ENCODE data around the gene IGFLR1.

IGFLR1 gene

DNA sequence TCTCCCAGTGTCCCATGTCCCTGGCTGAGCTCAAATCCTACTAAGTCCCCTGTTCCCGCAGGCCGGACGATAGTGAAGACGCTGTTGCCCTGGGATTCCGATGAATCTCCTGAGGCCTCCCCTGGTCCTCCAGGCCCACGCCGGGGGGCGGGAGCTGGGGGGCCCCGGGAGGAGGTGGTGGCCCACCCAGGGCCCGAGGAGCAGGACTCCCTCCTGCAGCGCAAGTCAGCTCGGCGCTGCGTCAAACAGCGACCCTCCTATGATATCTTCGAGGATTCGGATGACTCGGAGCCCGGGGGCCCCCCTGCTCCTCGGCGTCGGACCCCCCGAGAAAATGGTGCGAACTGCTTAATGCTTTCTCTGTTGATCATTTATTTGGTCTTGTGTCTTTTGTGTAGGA, 18.6 kb downstream of the IGFLR1 start:
- DNase-seq, result no peak

DNA sequence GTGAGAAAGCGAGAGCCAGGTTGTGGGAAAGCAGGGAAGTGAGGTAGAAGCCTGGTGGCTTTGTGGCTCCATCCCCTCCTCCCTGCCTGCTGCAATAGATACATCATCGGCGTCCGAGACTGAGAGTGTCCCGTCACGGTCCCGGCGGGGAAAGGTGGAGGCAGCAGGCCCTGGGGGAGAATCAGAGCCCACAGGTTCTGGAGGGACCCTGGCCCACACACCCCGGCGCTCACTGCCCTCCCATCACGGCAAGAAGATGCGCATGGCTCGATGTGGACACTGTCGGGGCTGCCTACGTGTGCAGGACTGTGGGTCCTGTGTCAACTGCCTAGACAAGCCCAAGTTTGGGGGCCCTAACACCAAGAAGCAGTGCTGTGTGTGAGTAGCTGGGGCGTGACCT, 19.4 kb downstream of the IGFLR1 start:
- no peak for DNase-seq

DNA sequence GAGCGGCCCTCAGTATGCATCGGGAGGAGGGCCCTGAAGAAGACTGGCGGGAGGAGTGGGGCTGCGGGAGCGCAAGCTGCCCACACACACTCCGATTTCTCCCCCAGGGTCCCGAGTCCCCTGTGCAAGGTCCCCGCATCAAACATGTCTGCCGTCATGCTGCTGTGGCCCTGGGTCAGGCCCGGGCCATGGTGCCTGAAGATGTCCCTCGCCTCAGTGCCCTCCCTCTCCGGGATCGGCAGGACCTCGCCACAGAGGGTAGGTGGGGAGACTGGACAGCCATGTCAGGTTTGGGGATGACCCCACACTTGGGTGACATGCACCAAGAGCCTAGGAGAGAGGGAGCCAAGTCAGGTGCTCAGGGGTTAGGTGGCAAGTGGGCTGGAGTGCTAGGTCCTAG, 19.8 kb downstream of the IGFLR1 start:
- no peak for DNase-seq

DNA sequence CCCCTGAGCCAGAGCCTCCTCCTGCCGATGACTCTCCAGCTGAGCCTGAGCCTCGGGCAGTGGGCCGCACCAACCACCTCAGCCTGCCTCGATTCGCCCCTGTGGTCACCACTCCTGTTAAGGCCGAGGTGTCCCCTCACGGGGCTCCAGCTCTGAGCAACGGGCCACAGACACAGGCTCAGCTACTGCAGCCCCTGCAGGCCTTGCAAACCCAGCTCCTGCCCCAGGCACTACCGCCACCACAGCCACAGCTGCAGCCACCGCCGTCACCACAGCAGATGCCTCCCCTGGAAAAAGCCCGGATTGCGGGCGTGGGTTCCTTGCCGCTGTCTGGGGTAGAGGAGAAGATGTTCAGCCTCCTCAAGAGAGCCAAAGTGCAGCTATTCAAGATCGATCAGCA, 20.9 kb downstream of the IGFLR1 start:
- DNase-seq, result no peak

DNA sequence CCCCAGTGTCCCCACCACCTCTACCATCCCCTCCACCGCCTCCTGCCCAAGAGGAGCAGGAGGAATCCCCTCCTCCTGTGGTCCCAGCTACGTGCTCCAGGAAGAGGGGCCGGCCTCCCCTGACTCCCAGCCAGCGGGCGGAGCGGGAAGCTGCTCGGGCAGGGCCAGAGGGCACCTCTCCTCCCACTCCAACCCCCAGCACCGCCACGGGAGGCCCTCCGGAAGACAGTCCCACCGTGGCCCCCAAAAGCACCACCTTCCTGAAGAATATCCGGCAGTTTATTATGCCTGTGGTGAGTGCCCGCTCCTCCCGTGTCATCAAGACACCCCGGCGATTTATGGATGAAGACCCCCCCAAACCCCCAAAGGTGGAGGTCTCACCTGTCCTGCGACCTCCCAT, 21.6 kb downstream of the IGFLR1 start:
- DNase-seq, result no peak

DNA sequence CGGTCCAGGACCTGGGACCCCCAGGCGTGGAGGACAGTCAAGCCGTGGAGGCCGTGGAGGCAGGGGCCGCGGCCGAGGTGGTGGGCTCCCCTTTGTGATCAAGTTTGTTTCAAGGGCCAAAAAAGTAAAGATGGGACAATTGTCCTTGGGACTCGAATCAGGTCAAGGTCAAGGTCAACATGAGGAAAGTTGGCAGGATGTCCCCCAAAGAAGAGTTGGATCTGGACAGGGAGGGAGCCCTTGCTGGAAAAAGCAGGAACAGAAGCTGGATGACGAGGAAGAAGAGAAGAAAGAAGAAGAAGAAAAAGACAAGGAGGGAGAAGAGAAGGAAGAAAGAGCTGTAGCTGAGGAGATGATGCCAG, 22.1 kb downstream of the IGFLR1 start:
- no peak for DNase-seq

DNA sequence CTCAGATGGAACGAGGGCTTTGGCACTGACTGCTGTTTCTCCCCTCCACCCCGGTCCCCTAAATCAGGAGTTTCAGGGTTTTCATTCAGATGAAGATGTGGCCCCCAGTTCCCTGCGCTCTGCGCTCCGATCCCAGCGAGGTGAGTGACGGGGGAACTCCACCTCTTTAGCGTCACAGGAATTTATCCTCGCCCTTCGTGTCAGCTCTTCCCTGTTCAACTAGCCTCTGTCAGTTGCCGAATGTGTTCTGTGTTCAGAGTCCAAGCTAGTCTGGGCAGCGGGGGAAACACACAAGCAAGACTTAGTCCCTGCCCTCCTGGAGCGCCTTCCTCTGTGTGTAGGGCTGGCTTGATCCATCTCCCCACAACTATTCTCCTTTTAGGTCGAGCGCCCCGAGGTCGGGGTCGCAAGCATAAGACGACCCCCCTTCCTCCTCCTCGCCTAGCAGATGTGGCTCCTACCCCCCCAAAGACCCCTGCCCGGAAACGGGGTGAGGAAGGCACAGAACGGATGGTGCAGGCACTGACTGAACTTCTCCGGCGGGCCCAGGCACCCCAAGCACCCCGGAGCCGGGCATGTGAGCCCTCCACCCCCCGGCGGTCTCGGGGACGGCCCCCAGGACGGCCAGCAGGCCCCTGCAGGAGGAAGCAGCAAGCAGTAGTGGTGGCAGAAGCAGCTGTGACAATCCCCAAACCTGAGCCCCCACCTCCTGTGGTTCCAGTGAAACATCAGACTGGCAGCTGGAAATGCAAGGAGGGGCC, 22.7 kb downstream of the IGFLR1 start:
- no peak for DNase-seq

DNA sequence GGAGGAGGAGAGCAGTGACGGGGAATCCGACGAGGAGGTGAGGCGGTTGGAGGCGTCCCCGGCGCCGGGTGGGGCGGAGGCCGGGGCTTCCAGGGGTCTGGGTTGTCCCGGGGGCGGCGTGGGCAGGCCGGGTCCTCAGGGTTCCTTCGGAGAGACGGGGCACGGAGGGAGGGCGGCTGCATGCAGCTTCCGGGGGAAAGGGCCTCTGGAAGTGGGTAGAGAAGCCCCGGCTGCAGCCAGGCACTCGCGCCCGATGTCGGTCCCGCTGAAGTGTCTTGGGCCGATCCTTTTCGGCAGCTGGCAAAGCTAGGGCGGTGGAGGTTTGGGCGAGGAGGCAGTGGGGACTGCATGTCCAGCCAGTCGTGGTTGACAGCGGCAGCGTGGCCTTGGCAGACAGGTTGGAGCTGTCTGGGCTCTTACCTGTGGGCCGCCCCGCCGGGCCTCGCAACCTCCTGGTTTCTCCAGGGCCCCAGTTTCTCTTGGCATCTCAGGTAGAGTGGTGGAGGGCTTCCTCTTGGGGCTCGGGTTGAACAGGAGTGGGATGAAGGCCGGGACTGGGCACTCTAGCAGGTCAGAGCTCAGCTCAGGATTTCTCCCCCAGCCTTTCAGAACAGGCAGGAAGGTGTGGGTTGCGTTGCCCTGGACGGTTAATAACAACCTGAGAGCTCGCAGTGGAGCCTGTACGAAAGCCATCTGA, 23.8 kb downstream of the IGFLR1 start:
- DNase-seq, result peak in 4 of 5 experiments; percentile 19 to 68 (median 39)

DNA sequence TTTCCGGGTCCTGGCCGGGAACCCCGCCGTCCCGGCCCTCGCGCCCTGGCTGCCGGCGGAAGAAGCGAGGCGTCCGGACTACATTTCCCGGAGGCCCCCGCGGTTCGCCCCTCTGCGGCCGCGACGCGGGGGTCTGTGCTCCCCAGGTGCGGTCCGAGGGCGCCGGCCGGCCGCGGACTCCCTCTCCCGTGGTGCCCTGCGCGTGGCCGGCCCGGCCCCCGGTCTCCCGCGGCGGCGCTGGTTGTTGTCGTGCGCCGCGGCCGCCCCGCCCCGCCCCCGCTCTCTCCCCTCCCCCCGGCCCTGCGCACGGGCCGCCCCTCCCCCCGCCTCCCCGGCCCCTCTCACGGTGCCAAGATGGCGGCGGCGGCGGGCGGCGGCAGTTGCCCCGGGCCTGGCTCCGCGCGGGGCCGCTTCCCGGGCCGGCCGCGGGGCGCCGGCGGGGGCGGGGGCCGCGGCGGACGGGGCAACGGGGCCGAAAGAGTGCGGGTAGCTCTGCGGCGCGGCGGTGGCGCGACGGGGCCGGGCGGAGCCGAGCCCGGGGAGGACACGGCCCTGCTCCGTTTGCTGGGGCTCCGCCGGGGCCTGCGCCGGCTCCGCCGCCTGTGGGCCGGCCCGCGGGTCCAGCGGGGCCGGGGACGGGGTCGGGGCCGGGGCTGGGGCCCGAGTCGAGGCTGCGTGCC, 24.4 kb downstream of the IGFLR1 start, which contains the start of gene KMT2B:
Gene KMT2B (plus strand): TSS at position 339 of the 680 bp plus-strand sequence. CDS start 16 bp downstream, at position 355.
- no peak for DNase-seq

DNA sequence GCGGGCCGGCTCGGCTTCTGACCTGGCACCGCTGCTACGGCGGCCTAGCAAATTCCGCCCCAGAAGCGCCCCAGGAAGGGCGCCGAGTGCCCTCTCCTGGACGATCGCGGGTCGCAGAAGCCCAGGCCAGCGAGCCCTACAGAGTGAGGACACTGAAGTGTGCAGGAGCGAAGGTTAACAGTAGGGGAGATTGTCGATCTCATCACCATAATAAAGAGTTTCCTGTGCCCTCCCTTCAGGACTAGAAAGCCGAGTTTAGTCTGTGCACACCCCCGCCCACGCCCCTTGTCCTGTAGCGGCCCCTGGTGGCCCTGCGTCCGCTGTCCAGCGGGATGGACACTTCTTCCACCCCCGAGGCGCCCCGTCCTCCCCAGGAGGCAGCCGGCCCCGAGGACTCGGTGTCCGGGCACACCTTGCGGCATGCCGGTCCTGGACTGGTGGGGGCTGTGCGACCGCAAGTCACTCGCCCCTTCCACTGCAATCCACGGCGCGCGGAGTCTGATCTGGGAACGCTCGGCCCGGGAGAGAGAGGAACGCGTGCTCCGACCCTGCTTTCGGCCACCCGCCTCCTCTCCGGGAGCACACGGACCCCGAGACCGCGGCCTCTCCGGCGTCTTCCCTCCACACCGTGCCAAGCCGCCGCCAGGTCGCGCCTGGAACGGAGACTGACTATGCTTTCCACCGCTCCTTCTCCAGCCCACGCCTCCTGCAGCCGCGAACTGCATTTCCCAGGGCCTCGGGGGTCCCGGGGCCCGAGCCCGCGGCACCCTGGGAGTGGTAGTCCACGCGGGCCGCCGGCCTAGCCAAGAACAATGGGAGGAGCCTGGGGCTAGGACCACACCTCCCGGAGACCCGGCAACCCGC, 25.2 kb downstream of the IGFLR1 start:
- DNase-seq, result peak; percentile 92 to 99 (median 97)

DNA sequence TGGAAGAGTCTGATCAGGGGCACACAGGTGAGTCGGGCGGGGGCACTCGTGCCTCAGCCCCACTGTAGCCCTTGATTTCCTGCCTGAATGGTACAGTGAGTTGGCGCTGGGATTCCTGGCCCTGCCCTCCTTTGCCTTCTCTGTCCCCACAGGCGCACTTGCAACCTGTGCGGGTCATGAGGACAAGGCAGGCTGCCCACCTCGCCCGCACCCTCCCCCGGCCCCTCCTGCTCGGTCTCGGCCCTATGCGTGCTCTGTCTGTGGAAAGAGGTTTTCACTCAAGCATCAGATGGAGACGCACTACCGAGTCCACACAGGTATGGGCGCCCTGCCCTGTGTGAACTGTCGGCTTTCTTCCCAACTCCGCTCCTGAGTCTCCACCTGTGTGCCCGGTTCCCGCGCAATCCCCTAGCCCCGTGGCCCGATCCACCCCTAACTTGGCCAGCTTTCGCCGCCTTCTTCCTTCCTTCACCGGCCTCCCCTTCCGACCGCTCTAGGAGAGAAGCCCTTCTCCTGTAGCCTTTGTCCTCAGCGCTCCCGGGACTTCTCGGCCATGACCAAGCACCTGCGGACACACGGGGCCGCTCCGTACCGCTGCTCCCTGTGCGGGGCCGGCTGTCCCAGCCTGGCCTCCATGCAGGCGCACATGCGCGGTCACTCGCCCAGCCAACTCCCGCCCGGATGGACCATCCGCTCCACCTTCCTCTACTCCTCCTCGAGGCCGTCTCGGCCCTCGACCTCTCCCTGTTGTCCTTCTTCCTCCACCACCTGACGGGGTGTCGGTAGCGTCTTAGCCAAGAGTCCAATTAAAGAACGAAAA, 26.1 kb downstream of the IGFLR1 start:
- DNase-seq, result peak in 1 of 5 experiments; percentile 35

DNA sequence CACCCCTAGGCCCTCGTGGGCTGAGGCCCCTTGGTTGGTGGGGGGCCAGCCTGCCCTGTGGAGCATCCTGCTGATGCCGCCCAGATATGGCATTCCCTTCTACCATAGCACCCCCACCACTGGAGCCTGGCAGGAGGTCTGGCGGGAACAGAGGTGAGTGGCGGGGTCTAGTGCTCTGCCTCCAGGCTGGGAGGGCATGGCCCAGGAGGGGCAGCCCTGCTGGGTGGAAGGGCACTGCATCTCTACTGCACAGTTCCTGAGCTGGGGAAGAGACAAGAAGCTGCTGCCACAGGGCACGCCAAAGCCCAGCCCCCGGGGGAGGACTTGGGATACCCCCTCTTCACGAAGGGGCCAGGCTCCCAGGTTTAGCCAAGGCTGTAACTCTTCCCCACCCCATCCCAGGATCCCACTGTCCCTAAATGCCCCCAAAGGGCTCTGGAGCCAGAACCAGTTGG, 26.9 kb downstream of the IGFLR1 start:
- DNase-seq, result no peak

DNA sequence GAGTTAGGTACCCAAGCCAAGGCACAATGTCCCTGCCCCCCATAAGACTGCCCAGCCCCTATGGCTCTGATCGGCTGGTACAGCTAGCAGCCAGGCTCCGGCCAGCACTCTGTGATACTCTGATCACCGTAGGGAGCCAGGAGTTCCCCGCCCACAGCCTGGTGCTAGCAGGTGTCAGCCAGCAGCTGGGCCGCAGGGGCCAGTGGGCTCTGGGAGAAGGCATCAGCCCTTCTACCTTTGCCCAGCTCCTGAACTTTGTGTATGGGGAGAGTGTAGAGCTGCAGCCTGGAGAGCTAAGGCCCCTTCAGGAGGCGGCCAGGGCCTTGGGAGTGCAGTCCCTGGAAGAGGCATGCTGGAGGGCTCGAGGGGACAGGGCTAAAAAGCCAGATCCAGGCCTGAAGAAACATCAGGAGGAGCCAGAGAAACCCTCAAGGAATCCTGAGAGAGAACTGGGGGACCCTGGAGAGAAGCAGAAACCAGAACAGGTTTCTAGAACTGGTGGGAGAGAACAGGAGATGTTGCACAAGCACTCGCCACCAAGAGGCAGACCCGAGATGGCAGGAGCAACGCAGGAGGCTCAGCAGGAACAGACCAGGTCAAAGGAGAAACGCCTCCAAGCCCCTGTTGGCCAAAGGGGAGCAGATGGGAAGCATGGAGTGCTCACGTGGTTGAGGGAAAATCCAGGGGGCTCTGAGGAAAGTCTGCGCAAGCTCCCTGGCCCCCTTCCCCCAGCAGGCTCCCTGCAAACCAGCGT, 27.5 kb downstream of the IGFLR1 start:
- DNase-seq, result peak in 1 of 5 experiments; percentile 59

DNA sequence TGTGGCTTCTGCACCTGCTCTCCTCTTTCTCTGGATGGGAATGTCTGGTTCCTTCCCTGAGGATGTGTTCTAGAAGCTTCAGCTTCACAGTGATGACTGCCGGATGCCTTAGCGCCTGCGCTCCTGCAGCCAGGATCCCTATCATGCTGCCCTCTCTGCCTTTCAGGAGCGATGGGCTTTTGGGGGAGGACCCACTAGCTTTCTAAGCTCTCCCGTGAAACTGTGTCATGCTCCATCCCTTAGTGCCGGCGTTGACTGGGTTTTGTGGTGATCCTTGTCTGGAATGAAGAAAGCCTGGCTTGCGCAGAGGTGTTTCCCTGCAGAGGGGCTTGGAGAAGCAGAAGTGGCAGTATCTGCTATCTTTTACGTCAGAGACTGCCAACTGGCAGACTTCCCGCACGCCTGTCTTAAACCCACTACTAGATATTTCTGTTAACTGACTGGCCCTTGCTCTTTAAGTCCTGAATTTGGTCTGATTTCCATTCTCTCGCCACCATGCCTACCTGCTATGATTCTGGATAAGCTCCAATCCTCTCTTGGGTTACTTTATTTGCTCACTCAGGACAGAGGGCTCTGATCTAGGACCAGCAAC, 28.3 kb downstream of the IGFLR1 start:
- DNase-seq, result no peak

DNA sequence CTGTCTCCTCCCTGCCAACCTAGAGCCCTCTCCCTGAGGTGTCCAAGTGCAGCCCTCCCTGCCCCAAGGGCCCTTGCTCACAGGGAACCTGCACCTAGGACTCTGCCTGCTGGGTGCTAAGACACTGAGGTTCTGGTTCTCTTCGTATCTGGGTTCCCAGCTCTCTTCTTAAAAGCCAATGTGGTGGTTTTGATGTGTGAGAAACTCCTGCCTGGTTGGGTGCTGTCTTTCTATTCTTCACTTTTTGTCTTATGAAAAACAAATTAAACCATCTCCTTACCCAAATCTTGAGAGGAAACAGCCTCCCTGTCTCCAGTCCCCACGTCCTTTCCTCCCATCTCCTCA, 28.8 kb downstream of the IGFLR1 start:
- DNase-seq, result no peak

DNA sequence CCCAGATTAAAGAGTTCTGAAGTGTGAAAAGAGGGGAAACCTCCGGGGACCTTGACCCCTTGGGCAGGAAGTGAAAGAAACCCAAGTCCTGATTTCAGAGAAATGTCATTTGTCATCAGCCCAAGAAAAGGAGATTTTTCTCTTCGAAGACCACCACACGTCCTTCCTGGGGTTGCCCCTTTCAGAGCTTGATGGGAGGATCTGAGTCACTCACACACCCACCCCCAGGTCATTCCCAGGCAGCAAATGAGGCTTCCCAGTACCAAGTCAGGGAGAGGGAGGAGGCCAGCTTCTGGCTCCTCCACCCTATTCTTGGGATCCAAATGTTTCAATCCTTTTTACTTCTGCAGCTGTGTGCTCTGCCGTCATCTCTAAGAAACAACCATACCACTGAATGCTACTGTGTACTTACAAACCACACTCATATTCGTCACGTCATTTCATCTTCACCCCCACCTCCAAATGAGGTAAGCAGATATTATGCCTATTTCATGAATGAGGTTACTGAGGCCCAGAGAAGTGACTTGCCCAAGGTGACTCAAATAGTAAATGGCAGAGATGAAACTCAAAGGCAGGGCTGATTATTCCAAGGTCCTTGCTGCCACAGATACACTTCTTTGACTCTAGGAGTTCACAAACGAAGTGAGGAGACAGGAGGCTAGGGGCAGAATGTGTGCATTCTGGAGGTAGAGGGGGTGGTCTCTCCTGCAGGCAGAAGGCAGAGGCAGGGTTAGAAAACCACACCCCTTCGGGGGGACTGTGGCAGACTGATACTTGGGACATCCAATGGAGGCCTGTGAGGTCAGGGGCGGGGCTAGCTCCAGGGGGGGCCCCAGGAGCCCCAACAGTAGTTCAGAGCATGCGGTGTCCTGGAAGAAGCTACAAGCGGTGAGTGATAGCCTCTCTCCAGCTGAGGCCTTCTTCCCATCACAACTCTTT, 29.4 kb downstream of the IGFLR1 start:
- peak in 4 of 5 experiments; percentile 37 to 96 (median 48) for DNase-seq

DNA sequence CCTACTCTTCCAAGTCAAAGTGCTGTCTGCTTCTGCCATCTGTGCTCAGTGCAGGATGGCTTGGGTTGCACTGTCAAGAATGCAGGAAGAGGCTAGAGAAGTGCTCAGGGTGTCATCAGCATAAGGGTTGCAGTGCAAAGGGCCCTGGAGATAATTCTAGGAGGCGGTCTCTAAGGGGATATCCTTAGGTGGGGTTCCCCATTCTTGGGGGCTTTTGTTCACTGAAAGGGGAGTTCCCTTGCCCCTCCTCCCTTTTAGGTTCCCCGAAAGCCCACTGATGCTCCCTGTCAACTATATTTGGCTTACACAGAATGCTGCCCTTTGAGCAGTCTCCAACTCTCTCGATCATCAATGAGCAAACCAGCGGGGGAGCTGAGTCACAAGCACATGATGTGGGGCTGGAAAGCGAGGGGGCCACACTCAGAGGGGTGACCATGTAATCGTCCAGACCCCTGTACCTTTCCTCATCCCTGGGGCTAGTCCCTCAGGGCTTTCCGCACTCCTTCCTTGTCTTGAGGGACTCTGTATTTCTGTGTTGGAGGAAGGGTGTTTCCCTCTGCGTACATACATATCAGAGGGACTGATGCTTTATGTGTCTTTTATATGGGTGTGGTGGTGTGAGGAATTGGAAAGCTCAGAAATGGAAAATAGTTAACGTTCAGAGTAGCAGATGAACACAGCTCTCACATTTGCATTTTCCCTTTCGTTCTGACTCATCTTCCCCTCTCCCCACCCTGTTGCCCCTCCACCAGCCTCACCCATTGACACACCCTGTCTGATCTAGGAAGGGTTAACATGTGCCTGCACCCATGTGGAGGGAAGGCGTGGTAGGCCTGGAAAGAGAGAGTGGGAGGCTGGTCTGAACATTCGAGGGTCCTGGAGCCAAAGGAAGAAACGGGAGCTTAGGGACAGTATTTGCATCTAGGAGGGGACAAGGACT, 31.2 kb downstream of the IGFLR1 start:
- DNase-seq, result peak in 2 of 5 experiments; percentile 47 to 88

DNA sequence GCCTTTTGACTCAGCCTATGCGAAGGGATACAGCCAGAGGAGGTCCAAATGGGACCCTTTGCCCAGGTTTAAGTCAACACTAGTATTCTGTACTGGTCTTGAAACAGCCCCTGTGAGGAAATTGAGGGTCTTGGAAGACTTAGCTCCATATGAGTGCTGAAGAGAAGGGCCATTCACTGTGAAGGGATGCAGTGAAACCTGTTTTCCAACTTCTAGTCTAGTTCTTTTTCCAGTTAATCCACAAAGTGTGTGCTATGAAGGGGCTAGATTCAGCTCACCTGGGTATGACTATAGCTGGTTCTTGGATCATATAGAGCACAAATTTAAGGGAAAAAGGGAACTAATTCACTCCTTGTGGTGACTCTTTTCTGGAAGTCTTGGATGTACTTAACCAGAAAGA, 33.9 kb downstream of the IGFLR1 start:
- DNase-seq, result no peak
